Non-pigmented ciliary epithelial cell (primary cell): ENCODE data around the gene PXK.
"Not testable (repeated sequence)": the region's sequence is repeated elsewhere in the genome, so short reads cannot be mapped to it uniquely, and the experiment has no call there.

Source experiments
- DNase-seq: peaks from one replicate; pipeline ENCODE4 v3.0.0-alpha.2; 2010; ENCODE audit warnings: low read depth

Gene PXK

GRCh38 chr3:58419780-58420507, 87.3 kb downstream of the PXK start:
- no peak for DNase-seq

GRCh38 chr3:58421004-58421403, 88.3 kb downstream of the PXK start:
- no peak for DNase-seq

GRCh38 chr3:58422756-58423325, 90.1 kb downstream of the PXK start:
- DNase-seq: no peak

GRCh38 chr3:58424613-58425012, 91.9 kb downstream of the PXK start:
- no peak for DNase-seq

- no peak for DNase-seq
Measured at GRCh38 chr3:58425782-58426181, 93.1 kb downstream of the PXK start.

GRCh38 chr3:58427661-58428361, 95.1 kb downstream of the PXK start:
- no peak for DNase-seq

GRCh38 chr3:58429657-58430056, 97.0 kb downstream of the PXK start:
- no peak for DNase-seq

GRCh38 chr3:58432905-58433304, 100.2 kb downstream of the PXK start:
- DNase-seq: no peak

GRCh38 chr3:58433400-58434167, 100.9 kb downstream of the PXK start, which contains the start of gene PDHB:
PDHB (minus strand) TSS chr3:58433832; CDS start chr3:58433809, 23 bp downstream.
- peak; percentile 51 for DNase-seq

- no peak for DNase-seq
Measured at GRCh38 chr3:58434168-58434504, 101.4 kb downstream of the PXK start.

- DNase-seq: no peak
Measured at GRCh38 chr3:58434511-58434910, 101.8 kb downstream of the PXK start.

- DNase-seq: peak; percentile 38
Measured at GRCh38 chr3:58434990-58435389, 102.3 kb downstream of the PXK start.

- DNase-seq: not testable (repeated sequence)
Measured at GRCh38 chr3:58437276-58437675, 104.6 kb downstream of the PXK start.

GRCh38 chr3:58440996-58441355, 108.3 kb downstream of the PXK start:
- DNase-seq: not testable (repeated sequence)

- no peak for DNase-seq
Measured at GRCh38 chr3:58441514-58442450, 109.1 kb downstream of the PXK start.

GRCh38 chr3:58452176-58452575, 119.5 kb downstream of the PXK start:
- DNase-seq: no peak

GRCh38 chr3:58459160-58459559, 126.5 kb downstream of the PXK start:
- no peak for DNase-seq

GRCh38 chr3:58462829-58463180, 130.1 kb downstream of the PXK start:
- DNase-seq: no peak

GRCh38 chr3:58463181-58463941, 130.7 kb downstream of the PXK start:
- peak; percentile 36 for DNase-seq

- DNase-seq: no peak
Measured at GRCh38 chr3:58463942-58464271, 131.2 kb downstream of the PXK start.

- DNase-seq: no peak
Measured at GRCh38 chr3:58464866-58465265, 132.2 kb downstream of the PXK start.
